IMR-90 (cell line): Measurements from ENCODE around the gene MLST8. TPM values are rescaled to one million over a fixed set of nuclear protein-coding genes. Genes with fewer than 3 reads are reported as not detected.

ENCODE experiments used
- ATAC-seq: fragments of 200-7000 bp; cut with Tn5 transposase; 2 replicates; pipeline ENCODE4 v1.9.1; 2020; ENCODE audit warnings: low read depth, mild to moderate bottlenecking, moderate library complexity
- BruUV-seq: library from RNA; stranded (reverse); fragments of 400-500 nt; replicated peaks from 2 replicates; lab custom pipeline; 2021; lab: Mats Ljungman, UMichigan
- CTCF ChIA-PET: fragments of 300-600 bp; formaldehyde crosslinking; extraction: SDS; loops from one replicate; lab custom pipeline; 2021; ENCODE audit warnings: antibody characterized with exemption; lab: Yijun Ruan, JAX
- POLR2A ChIA-PET: fragments of 300-600 bp; sonication (Branson Sonifier 250); formaldehyde crosslinking; loops from one replicate; lab custom pipeline; 2022; ENCODE audit warnings: antibody characterized with exemption; ENCODE audit not compliant: unreplicated experiment; lab: Charles Lee
- DNase-seq: peaks from one replicate; pipeline ENCODE4 v3.0.0; 2013
- H2AFZ ChIP-seq: replicated peaks from 2 replicates; pipeline ENCODE3; 2013; ENCODE audit warnings: low read length, mild to moderate bottlenecking; ENCODE audit not compliant: poor library complexity
- H2AK5ac ChIP-seq: 2 replicates; pipeline ENCODE4 v1.6.1; 2013; ENCODE audit warnings: low read depth, low read length, inconsistent platforms
- H2AK9ac ChIP-seq: replicated peaks from 2 replicates; pipeline ENCODE3; 2013; ENCODE audit warnings: mild to moderate bottlenecking, low read depth, low read length, moderate library complexity; ENCODE audit not compliant: poor library complexity
- H2BK120ac ChIP-seq: 2 replicates; pipeline ENCODE4 v1.6.1; 2013; ENCODE audit warnings: low read depth, low read length, inconsistent platforms
- H2BK15ac ChIP-seq: 3 replicates; pipeline ENCODE4 v1.6.1; 2013; ENCODE audit warnings: low read depth, low read length, inconsistent platforms
- H2BK20ac ChIP-seq: 2 replicates; pipeline ENCODE4 v1.6.1; 2013; ENCODE audit warnings: low read depth, mild to moderate bottlenecking, inconsistent platforms, low read length, moderate library complexity
- H2BK5ac ChIP-seq: 2 replicates; pipeline ENCODE4 v1.6.1; 2013; ENCODE audit warnings: mild to moderate bottlenecking, low read depth, low read length, inconsistent platforms; ENCODE audit not compliant: poor library complexity, severe bottlenecking
- H3K14ac ChIP-seq: replicated peaks from 2 replicates; pipeline ENCODE4 v1.6.1; 2013; ENCODE audit warnings: low read depth, low read length, inconsistent platforms
- H3K18ac ChIP-seq: 2 replicates; pipeline ENCODE4 v1.6.1; 2013; ENCODE audit warnings: low read depth, low read length, control low read depth
- H3K23ac ChIP-seq: 2 replicates; pipeline ENCODE4 v1.6.1; 2013; ENCODE audit warnings: low read depth, low read length, inconsistent platforms
- H3K27ac ChIP-seq: 2 replicates; pipeline ENCODE4 v1.5.1; 2013; ENCODE audit warnings: mild to moderate bottlenecking, control low read depth, low read length; ENCODE audit not compliant: insufficient read depth
- H3K27me3 ChIP-seq: 2 replicates; pipeline ENCODE4 v1.6.1; 2013; ENCODE audit warnings: low read length; ENCODE audit not compliant: control insufficient read depth, insufficient read depth
- H3K36me3 ChIP-seq: 2 replicates; pipeline ENCODE4 v1.6.1; 2013; ENCODE audit warnings: low read length, mixed read lengths; ENCODE audit not compliant: control insufficient read depth, insufficient read depth
- H3K4ac ChIP-seq: 2 replicates; pipeline ENCODE4 v1.6.1; 2013; ENCODE audit warnings: low read depth, low read length, inconsistent platforms
- H3K4me1 ChIP-seq: 2 replicates; pipeline ENCODE4 v1.6.1; 2013; ENCODE audit warnings: low read length, mixed read lengths; ENCODE audit not compliant: control insufficient read depth, insufficient read depth
- H3K4me2 ChIP-seq: 2 replicates; pipeline ENCODE4 v1.6.1; 2013; ENCODE audit warnings: low read depth, mild to moderate bottlenecking, control low read depth, low read length, moderate library complexity
- H3K4me3 ChIP-seq: 2 replicates; pipeline ENCODE4 v1.5.1; 2013; ENCODE audit warnings: low read depth, mild to moderate bottlenecking, control low read depth, low read length, moderate library complexity; ENCODE audit not compliant: insufficient read depth
- H3K56ac ChIP-seq: 2 replicates; pipeline ENCODE4 v1.6.1; 2013; ENCODE audit warnings: low read length, inconsistent platforms; ENCODE audit not compliant: insufficient read depth; ENCODE audit errors: extremely low read depth
- H3K79me1 ChIP-seq, 2 experiments: 2 replicates each; pipeline ENCODE4 v1.6.1; 2013; ENCODE audit warnings: low read length in 2 of 2, inconsistent platforms in 1 of 2, low read depth in 1 of 2
- H3K9ac ChIP-seq: 2 replicates; pipeline ENCODE4 v1.6.1; 2013; ENCODE audit warnings: low read depth, low read length, control low read depth
- H3K9me1 ChIP-seq: 2 replicates; pipeline ENCODE4 v1.6.1; 2013; ENCODE audit warnings: low read length, inconsistent platforms; ENCODE audit not compliant: insufficient read depth
- H3K9me3 ChIP-seq: 2 replicates; pipeline ENCODE4 v1.6.1; 2013; ENCODE audit warnings: low read length; ENCODE audit not compliant: control insufficient read depth, insufficient read depth
- H4K20me1 ChIP-seq: 2 replicates; pipeline ENCODE4 v1.6.1; 2013; ENCODE audit warnings: low read length, inconsistent platforms; ENCODE audit not compliant: insufficient read depth
- H4K5ac ChIP-seq: 2 replicates; pipeline ENCODE4 v1.6.1; 2013; ENCODE audit warnings: mild to moderate bottlenecking, low read depth, low read length, control low read depth
- H4K8ac ChIP-seq, 2 experiments: 2 replicates each; pipeline ENCODE4 v1.6.1; 2013; ENCODE audit warnings: low read depth in 2 of 2, low read length in 2 of 2, control low read depth in 1 of 2, inconsistent platforms in 1 of 2
- H4K91ac ChIP-seq: 2 replicates; pipeline ENCODE4 v1.6.1; 2013; ENCODE audit warnings: low read depth, low read length, inconsistent platforms; ENCODE audit not compliant: insufficient read depth
- BHLHE40 ChIP-seq: fragments of 150-350 bp; IDR thresholded peaks from 2 replicates; pipeline ENCODE4 v1.6.1; 2016; ENCODE audit warnings: mild to moderate bottlenecking, low read depth, low read length
- CEBPB ChIP-seq: IDR thresholded peaks from 2 replicates; pipeline ENCODE4 v1.6.1; 2012; ENCODE audit warnings: low read depth, low read length, improper control_type of control experiment
- CHD1 ChIP-seq: IDR thresholded peaks from 2 replicates; pipeline ENCODE4 v1.6.1; 2012; ENCODE audit warnings: low read depth, low read length, improper control_type of control experiment
- FOS ChIP-seq: fragments of 150-350 bp; IDR thresholded peaks from 2 replicates; pipeline ENCODE4 v1.6.1; 2016; ENCODE audit warnings: low read depth, low read length
- MAFK ChIP-seq: IDR thresholded peaks from 2 replicates; pipeline ENCODE4 v1.6.1; 2012; ENCODE audit warnings: low read depth, low read length, improper control_type of control experiment
- MAZ ChIP-seq: IDR thresholded peaks from 2 replicates; pipeline ENCODE4 v1.6.1; 2012; ENCODE audit warnings: low read depth, mild to moderate bottlenecking, low read length, improper control_type of control experiment, moderate library complexity, borderline replicate concordance
- MXI1 ChIP-seq: IDR thresholded peaks from 2 replicates; pipeline ENCODE4 v1.6.1; 2012; ENCODE audit warnings: low read depth, mild to moderate bottlenecking, low read length, moderate library complexity, borderline replicate concordance
- NFE2L2 ChIP-seq: fragments of 150-350 bp; IDR thresholded peaks from 2 replicates; pipeline ENCODE4 v1.6.1; 2016; ENCODE audit warnings: low read depth, mild to moderate bottlenecking, low read length
- POLR2A ChIP-seq: IDR thresholded peaks from 2 replicates; pipeline ENCODE4 v1.6.1; 2012; ENCODE audit warnings: mild to moderate bottlenecking, low read depth, low read length
- RAD21 ChIP-seq: IDR thresholded peaks from 2 replicates; pipeline ENCODE4 v1.6.1; 2012; ENCODE audit warnings: low read length, improper control_type of control experiment
- RCOR1 ChIP-seq: IDR thresholded peaks from 2 replicates; pipeline ENCODE4 v1.6.1; 2012; ENCODE audit warnings: mild to moderate bottlenecking, low read length, improper control_type of control experiment; ENCODE audit not compliant: insufficient replicate concordance
- RFX5 ChIP-seq: IDR thresholded peaks from 2 replicates; pipeline ENCODE4 v1.8.0; 2012; ENCODE audit warnings: low read depth, mild to moderate bottlenecking, low read length, moderate library complexity
- SMC3 ChIP-seq: fragments of 150-350 bp; IDR thresholded peaks from 2 replicates; pipeline ENCODE4 v1.6.1; 2016; ENCODE audit warnings: low read depth, mild to moderate bottlenecking, antibody characterized with exemption, low read length, moderate library complexity
- USF2 ChIP-seq: fragments of 150-350 bp; IDR thresholded peaks from 2 replicates; pipeline ENCODE4 v1.6.1; 2017; ENCODE audit warnings: mild to moderate bottlenecking, antibody characterized with exemption, low read length, low read depth
- WGBS, 2 experiments: methylation state at CpG; one replicate each; pipeline versions ENCODE4 v1.1.5 to v1.1.7; 2013; ENCODE audit warnings: missing lambda C conversion rate in 2 of 2; ENCODE audit not compliant: insufficient read length in 1 of 2; ENCODE audit errors: extremely low coverage in 2 of 2; 5-methylcytosine and 5-hydroxymethylcytosine counted together
- dilution Hi-C: fragments of 300-500 bp; cut with HindIII; formaldehyde crosslinking; loops from one replicate; pipeline ENCODE4 v1.14.3; 2018; ENCODE audit warnings: low sequenced_read_pairs; ENCODE audit not compliant: unreplicated experiment
- in situ Hi-C: fragments of 300-500 bp; cut with MboI; formaldehyde crosslinking; loops from 3 replicates; pipeline ENCODE4 v1.14.3; 2019; ENCODE audit warnings: low sequenced_read_pairs, inconsistent platforms, mixed read lengths
- intact Hi-C: fragments of 100-400 bp; cut with micrococcal nuclease; formaldehyde crosslinking; loops from 2 replicates; pipeline ENCODE4 v1.10.0; 2022
- polyA plus RNA-seq, 3 experiments: library from polyadenylated mRNA; depleted of rRNA; stranded (reverse); fragments of >200 nt; gene quantifications; 2 replicates each; pipeline ENCODE4 v1.2.3, GENCODE V29; 2012; ENCODE audit warnings: low replicate concordance in 1 of 3
- total RNA-seq: library from RNA; depleted of rRNA; stranded (reverse); fragments of >200 nt; gene quantifications from 2 replicates; pipeline ENCODE4 v1.2.3, GENCODE V29; 2012
- TF ChIP-seq, protein P1 (sequence below): fragments of 150-350 bp; IDR thresholded peaks from 2 replicates; pipeline ENCODE4 v1.6.1; 2016; ENCODE audit warnings: low read depth, mild to moderate bottlenecking, low read length, moderate library complexity, borderline replicate concordance
- TF ChIP-seq, protein P2 (sequence below): conservative IDR thresholded peaks from 2 replicates; pipeline ENCODE4 v1.5.1; 2012; ENCODE audit warnings: mild to moderate bottlenecking, low read depth, low read length, improper control_type of control experiment

Gene MLST8
- total and polyA plus RNA-seq, 2 of the 4 experiments (the other 2 are of a cell fraction), result 34.4 to 93.7 TPM

DNA sequence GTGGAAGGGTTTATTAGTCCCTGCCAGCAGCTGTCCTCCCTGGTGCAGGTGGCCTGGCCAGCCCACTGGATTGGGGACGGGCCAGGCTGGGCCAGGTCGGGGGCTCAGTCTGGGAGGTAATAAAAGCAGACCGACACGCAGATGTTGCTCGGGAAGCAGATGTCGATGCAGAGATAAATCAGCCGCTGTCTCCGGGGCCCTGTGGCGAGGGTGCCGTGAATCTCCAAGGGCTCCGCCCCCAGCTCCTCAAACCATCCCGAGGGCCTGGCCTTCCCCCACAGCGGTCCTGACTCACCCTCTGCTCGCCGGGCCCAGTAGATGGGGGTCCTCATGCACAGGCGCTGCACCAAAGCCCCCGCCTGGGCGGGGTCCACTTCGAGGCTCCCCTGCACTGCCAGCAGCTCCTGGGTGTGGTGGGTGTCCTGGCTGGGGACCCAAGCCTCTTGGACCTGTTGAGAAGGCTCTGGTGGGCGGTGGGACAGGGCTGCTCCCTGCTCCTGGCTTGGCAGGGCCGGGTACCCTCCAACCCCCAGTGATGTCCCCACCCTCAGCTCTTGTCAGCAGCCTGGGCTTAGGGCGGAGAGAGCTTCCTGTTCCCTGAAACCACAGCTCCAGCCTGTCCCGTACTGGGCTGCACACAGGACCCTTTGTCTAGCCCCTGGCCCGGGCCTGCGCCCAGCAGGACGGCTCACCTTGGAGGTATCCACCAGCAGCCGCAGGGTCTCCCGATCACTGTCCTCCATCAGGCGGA, 4.2 kb downstream of the MLST8 start:
- POLR2A ChIA-PET, result no interaction called here
- Histone ChIP-seq H3K36me3 (peaks cover 28% of the 10 kb centered on the region), H3K18ac (no peak overlapping the region), H2BK5ac (no peak overlapping the region), H2AFZ (no peak overlapping the region), H3K4ac (no peak overlapping the region), H3K27ac (no peak overlapping the region), H2BK120ac (no peak overlapping the region), H3K56ac (no peak overlapping the region), H3K23ac (no peak overlapping the region), H3K4me2 (no peak overlapping the region), H3K9me1 (peaks cover 6% of the 10 kb centered on the region; the same call in 1 of the 2 replicates), H2BK15ac (no peak overlapping the region), H3K4me1 (peaks cover 14% of the 10 kb centered on the region), H3K9ac (no peak overlapping the region), H2BK20ac (no peak overlapping the region), H4K20me1 (peaks cover 16% of the 10 kb centered on the region), H4K5ac (no peak overlapping the region), H4K91ac (no peak overlapping the region), H3K4me3 (no peak overlapping the region), H2AK9ac (no peak overlapping the region), H2AK5ac (no peak overlapping the region), H3K9me3 (no peaks in the 10 kb centered on the region), H3K79me1 (peaks cover 27 to 54% of the 10 kb centered on the region in 2 experiments), H4K8ac (no peak overlapping the region), H3K27me3 (no peaks in the 10 kb centered on the region), H3K14ac (no peak overlapping the region)
- in situ Hi-C loops (no loop called here), intact Hi-C loops (no loop called here), dilution Hi-C loops (no loop called here)
- BruUV-seq, result no TSS peak
- TF ChIP-seq MAFK (no peak), RCOR1 (no peak), RAD21 (no peak), NFE2L2 (no peak), SMC3 (no peak), CEBPB (no peak), CHD1 (no peak), BHLHE40 (no peak), FOS (no peak), MXI1 (no peak), USF2 (no peak), RFX5 (no peak), MAZ (no peak), POLR2A (no peak)
- TF ChIP-seq, protein P1, sequence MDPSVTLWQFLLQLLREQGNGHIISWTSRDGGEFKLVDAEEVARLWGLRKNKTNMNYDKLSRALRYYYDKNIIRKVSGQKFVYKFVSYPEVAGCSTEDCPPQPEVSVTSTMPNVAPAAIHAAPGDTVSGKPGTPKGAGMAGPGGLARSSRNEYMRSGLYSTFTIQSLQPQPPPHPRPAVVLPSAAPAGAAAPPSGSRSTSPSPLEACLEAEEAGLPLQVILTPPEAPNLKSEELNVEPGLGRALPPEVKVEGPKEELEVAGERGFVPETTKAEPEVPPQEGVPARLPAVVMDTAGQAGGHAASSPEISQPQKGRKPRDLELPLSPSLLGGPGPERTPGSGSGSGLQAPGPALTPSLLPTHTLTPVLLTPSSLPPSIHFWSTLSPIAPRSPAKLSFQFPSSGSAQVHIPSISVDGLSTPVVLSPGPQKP, result no peak
- TF ChIP-seq, protein P2, sequence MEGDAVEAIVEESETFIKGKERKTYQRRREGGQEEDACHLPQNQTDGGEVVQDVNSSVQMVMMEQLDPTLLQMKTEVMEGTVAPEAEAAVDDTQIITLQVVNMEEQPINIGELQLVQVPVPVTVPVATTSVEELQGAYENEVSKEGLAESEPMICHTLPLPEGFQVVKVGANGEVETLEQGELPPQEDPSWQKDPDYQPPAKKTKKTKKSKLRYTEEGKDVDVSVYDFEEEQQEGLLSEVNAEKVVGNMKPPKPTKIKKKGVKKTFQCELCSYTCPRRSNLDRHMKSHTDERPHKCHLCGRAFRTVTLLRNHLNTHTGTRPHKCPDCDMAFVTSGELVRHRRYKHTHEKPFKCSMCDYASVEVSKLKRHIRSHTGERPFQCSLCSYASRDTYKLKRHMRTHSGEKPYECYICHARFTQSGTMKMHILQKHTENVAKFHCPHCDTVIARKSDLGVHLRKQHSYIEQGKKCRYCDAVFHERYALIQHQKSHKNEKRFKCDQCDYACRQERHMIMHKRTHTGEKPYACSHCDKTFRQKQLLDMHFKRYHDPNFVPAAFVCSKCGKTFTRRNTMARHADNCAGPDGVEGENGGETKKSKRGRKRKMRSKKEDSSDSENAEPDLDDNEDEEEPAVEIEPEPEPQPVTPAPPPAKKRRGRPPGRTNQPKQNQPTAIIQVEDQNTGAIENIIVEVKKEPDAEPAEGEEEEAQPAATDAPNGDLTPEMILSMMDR, result no peak
- WGBS, 2 experiments, result 80% methylated on average over 9 of the region's 29 CpGs; no CpG with 5 or more reads in 1 of the 2 experiments
- DNase-seq, result no peak
- ATAC-seq, result no peak
- CTCF ChIA-PET, result no interaction called here
